IPS-NIHi11 (cell line): Measurements from ENCODE around the gene GNG7.
"Not testable (repeated sequence)": the region's sequence is repeated elsewhere in the genome, so short reads cannot be mapped to it uniquely, and the experiment has no call there.

Experiments used
- DNase-seq: peaks from one replicate; pipeline ENCODE4 v3.0.0; 2012; ENCODE audit warnings: mixed read lengths, low spot score

Gene GNG7

GRCh38 chr19:2511570-2511969 is 190.9 kb downstream of the GNG7 start:
- DNase-seq, result no peak

- no peak for DNase-seq
Observed at GRCh38 chr19:2509096-2509495, 193.4 kb downstream of the GNG7 start.

GRCh38 chr19:2507109-2507508 is 195.4 kb downstream of the GNG7 start:
- no peak for DNase-seq

- not testable (repeated sequence) for DNase-seq
Observed at GRCh38 chr19:2506656-2507055, 195.8 kb downstream of the GNG7 start.

- peak; percentile 69 for DNase-seq
Observed at GRCh38 chr19:2503521-2504109, 198.9 kb downstream of the GNG7 start.

- no peak for DNase-seq
Observed at GRCh38 chr19:2500841-2501261, 201.6 kb downstream of the GNG7 start.

GRCh38 chr19:2500156-2500555 is 202.3 kb downstream of the GNG7 start:
- DNase-seq, result no peak

GRCh38 chr19:2497186-2497585 is 205.3 kb downstream of the GNG7 start:
- DNase-seq, result no peak

- no peak for DNase-seq
Observed at GRCh38 chr19:2495651-2496316, 206.7 kb downstream of the GNG7 start.

GRCh38 chr19:2495130-2495641 is 207.3 kb downstream of the GNG7 start:
- DNase-seq, result peak; percentile 57

GRCh38 chr19:2494447-2495129 is 207.9 kb downstream of the GNG7 start:
- peak; percentile 76 for DNase-seq

- no peak for DNase-seq
Observed at GRCh38 chr19:2494084-2494446, 208.4 kb downstream of the GNG7 start.

- not testable (repeated sequence) for DNase-seq
Observed at GRCh38 chr19:2493448-2493847, 209.0 kb downstream of the GNG7 start.

GRCh38 chr19:2492870-2493269 is 209.6 kb downstream of the GNG7 start:
- DNase-seq, result no peak

- DNase-seq, result no peak
Observed at GRCh38 chr19:2491130-2491801, 211.2 kb downstream of the GNG7 start.

GRCh38 chr19:2490659-2491058 is 211.8 kb downstream of the GNG7 start:
- no peak for DNase-seq

- DNase-seq, result peak; percentile 83
Observed at GRCh38 chr19:2488942-2489731, 213.4 kb downstream of the GNG7 start.

GRCh38 chr19:2488405-2488941 is 214.0 kb downstream of the GNG7 start:
- no peak for DNase-seq

- DNase-seq, result no peak
Observed at GRCh38 chr19:2487842-2488241, 214.7 kb downstream of the GNG7 start.

- no peak for DNase-seq
Observed at GRCh38 chr19:2487090-2487489, 215.4 kb downstream of the GNG7 start.

GRCh38 chr19:2485428-2485827 is 217.1 kb downstream of the GNG7 start:
- no peak for DNase-seq
